Astrocyte of the spinal cord (primary cell): ENCODE results near the gene FAM234A.
"Not testable (repeated sequence)": the region's sequence is repeated elsewhere in the genome, so short reads cannot be mapped to it uniquely, and the experiment has no call there.

Experiments
- DNase-seq: peaks from one replicate; pipeline ENCODE4 v3.0.0; 2011; ENCODE audit warnings: low read depth, low spot score
- H3K4me3 ChIP-seq: 2 replicates; pipeline ENCODE4 v1.5.1; 2011; ENCODE audit warnings: low read depth, mild to moderate bottlenecking, low read length, moderate library complexity
- CTCF ChIP-seq: IDR thresholded peaks from 2 replicates; pipeline ENCODE4 v1.5.1; 2012; ENCODE audit warnings: low read depth, mild to moderate bottlenecking, low read length, inconsistent platforms
- in situ Hi-C: cut with HindIII; loops from 2 replicates; pipeline ENCODE4 v1.10.0; 2017; ENCODE audit warnings: low sequenced_read_pairs

Gene FAM234A

GRCh38 chr16:249431-249830, 14.8 kb downstream of the FAM234A start:
- no peak for TF ChIP-seq CTCF
- in situ Hi-C loops: no loop called here
- no peak for DNase-seq
- H3K4me3 ChIP-seq: no peak overlapping the region

- in situ Hi-C loops: no loop called here
- no peak for TF ChIP-seq CTCF
- no peak for DNase-seq
- H3K4me3 ChIP-seq: no peak overlapping the region
Measured at GRCh38 chr16:252366-253337, 18.0 kb downstream of the FAM234A start.

GRCh38 chr16:253833-254232, 19.2 kb downstream of the FAM234A start:
- in situ Hi-C loops: no loop called here
- no peak for DNase-seq
- no peak overlapping the region for H3K4me3 ChIP-seq
- no peak for TF ChIP-seq CTCF

GRCh38 chr16:254461-254860, 19.8 kb downstream of the FAM234A start:
- no peak for TF ChIP-seq CTCF
- no peak overlapping the region for H3K4me3 ChIP-seq
- no peak for DNase-seq
- in situ Hi-C loops: no loop called here

GRCh38 chr16:255183-255582, 20.6 kb downstream of the FAM234A start:
- in situ Hi-C loops: no loop called here
- TF ChIP-seq CTCF: no peak
- H3K4me3 ChIP-seq: no peak overlapping the region
- no peak for DNase-seq

GRCh38 chr16:258091-258490, 23.5 kb downstream of the FAM234A start:
- in situ Hi-C loops, H3K4me3 ChIP-seq, DNase-seq: not testable (repeated sequence)

- in situ Hi-C loops: no loop called here
- H3K4me3 ChIP-seq: no peak overlapping the region
- no peak for TF ChIP-seq CTCF
- DNase-seq: no peak
Measured at GRCh38 chr16:259226-259625, 24.6 kb downstream of the FAM234A start.
